CD4-positive, CD25-positive, alpha-beta regulatory T cell (primary cell): Measurements from ENCODE around the gene ZNF48. TPM values are rescaled to one million over a fixed set of nuclear protein-coding genes. Genes with fewer than 3 reads are reported as not detected.

Source experiments
- ATAC-seq, 2 donors: fragments of 150-1000 bp; cut with Tn5 transposase; one replicate each; pipeline ENCODE4 v1.10.0; 2021; ENCODE audit warnings: low read depth in 2 of 2, moderate number of reproducible peaks in 2 of 2, moderate library complexity in 1 of 2
- DNase-seq, 3 donors: peaks; one replicate each; pipeline versions ENCODE4 v3.0.0 to v3.0.0-alpha.2; 2012 to 2022; ENCODE audit warnings: mixed read lengths in 1 of 3
- H3K27ac ChIP-seq: one replicate; pipeline ENCODE4 v1.7.0; 2013; ENCODE audit warnings: mild to moderate bottlenecking, low read length; ENCODE audit not compliant: insufficient read depth, poor library complexity, severe bottlenecking
- H3K27me3 ChIP-seq: one replicate; pipeline ENCODE4 v1.7.0; 2013; ENCODE audit warnings: low read length; ENCODE audit not compliant: control insufficient read depth, insufficient read depth
- H3K36me3 ChIP-seq: one replicate; pipeline ENCODE4 v1.7.0; 2013; ENCODE audit warnings: mild to moderate bottlenecking, low read length, moderate library complexity; ENCODE audit not compliant: control insufficient read depth, insufficient read depth
- H3K4me1 ChIP-seq: 2 replicates; pipeline ENCODE4 v1.7.0; 2013; ENCODE audit warnings: mild to moderate bottlenecking, low read length; ENCODE audit not compliant: insufficient read depth, control insufficient read depth, poor library complexity, severe bottlenecking
- H3K4me3 ChIP-seq: one replicate; pipeline ENCODE4 v1.7.0; 2013; ENCODE audit warnings: low read depth, mild to moderate bottlenecking, low read length, moderate library complexity
- H3K9me3 ChIP-seq, 2 experiments: 1 replicate in 1 of 2; 2 replicates in 1 of 2; pipeline ENCODE4 v1.7.0; 2013; ENCODE audit warnings: low read length in 2 of 2, mild to moderate bottlenecking in 1 of 2, moderate library complexity in 1 of 2; ENCODE audit not compliant: control insufficient read depth in 2 of 2
- H3K27ac Mint-ChIP-seq, 3 donors: one replicate each; pipeline ENCODE4 v1.8.0; 2020 to 2022; ENCODE audit warnings: mild to moderate bottlenecking in 3 of 3, mixed read lengths in 3 of 3, moderate library complexity in 2 of 3
- H3K27me3 Mint-ChIP-seq: one replicate; pipeline ENCODE4 v1.8.0; 2022; ENCODE audit warnings: mild to moderate bottlenecking, mixed read lengths
- H3K36me3 Mint-ChIP-seq: one replicate; pipeline ENCODE4 v1.8.0; 2020; ENCODE audit warnings: mixed read lengths
- H3K4me1 Mint-ChIP-seq, 4 donors: one replicate each; pipeline ENCODE4 v1.8.0; 2020 to 2022; ENCODE audit warnings: mixed read lengths in 4 of 4, mild to moderate bottlenecking in 1 of 4
- H3K4me3 Mint-ChIP-seq, 4 donors: one replicate each; pipeline ENCODE4 v1.8.0; 2020 to 2022; ENCODE audit warnings: mild to moderate bottlenecking in 4 of 4, mixed read lengths in 4 of 4, moderate library complexity in 3 of 4
- H3K9me3 Mint-ChIP-seq, 7 donors: one replicate each; pipeline ENCODE4 v1.8.0; 2020 to 2022; ENCODE audit warnings: mixed read lengths in 7 of 7, mild to moderate bottlenecking in 3 of 7, moderate library complexity in 2 of 7
- polyA plus RNA-seq, 4 donors: library from polyadenylated mRNA; unstranded; fragments of 300-500 nt; fragmentation: Illumina TruSeq; gene quantifications; one replicate each; pipeline ENCODE4 v1.2.3, GENCODE V29; 2021
- total RNA-seq: library from RNA; stranded (reverse); gene quantifications from one replicate; pipeline ENCODE4 v1.2.3, GENCODE V29; 2022

Gene ZNF48
- total and polyA plus RNA-seq, 5 donors from 2014 or later: 4.5 to 8.0 (median 6.5) TPM

DNA sequence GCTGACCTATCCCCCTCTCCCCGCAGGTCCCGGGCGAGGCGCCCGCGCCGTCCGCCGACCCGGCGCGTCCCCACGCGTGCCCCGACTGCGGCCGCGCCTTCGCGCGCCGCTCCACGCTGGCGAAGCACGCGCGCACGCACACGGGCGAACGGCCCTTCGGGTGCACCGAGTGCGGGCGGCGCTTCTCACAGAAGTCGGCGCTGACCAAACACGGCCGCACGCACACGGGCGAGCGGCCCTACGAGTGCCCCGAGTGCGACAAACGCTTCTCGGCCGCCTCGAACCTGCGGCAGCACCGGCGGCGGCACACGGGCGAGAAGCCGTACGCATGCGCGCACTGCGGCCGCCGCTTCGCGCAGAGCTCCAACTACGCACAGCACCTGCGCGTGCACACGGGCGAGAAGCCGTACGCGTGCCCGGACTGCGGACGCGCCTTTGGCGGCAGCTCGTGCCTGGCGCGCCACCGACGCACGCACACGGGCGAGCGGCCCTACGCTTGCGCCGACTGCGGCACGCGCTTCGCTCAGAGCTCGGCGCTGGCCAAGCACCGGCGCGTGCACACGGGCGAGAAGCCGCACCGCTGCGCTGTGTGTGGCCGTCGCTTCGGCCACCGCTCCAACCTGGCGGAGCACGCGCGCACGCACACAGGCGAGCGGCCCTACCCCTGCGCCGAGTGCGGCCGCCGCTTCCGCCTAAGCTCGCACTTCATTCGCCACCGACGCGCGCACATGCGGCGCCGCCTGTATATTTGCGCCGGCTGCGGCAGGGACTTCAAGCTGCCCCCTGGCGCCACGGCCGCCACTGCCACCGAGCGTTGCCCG lies 22.5 kb downstream of the ZNF48 start:
- Mint-ChIP-seq H3K27ac (peak overlapping the region in 2 of 3 donors; percentile 5 to 84), H3K9me3 (no peaks in the 10 kb centered on the region), H3K4me1 (peaks cover 3 to 22% (median 10%) of the 10 kb centered on the region in 4 donors), H3K27me3 (no peaks in the 10 kb centered on the region), H3K36me3 (peaks cover 13% of the 10 kb centered on the region), H3K4me3 (peak overlapping the region in 3 of 4 donors; percentile 70 to 83 (median 75))
- peak; percentile 92 for ATAC-seq
- H3K4me1 ChIP-seq: peaks cover 16% of the 10 kb centered on the region
- H3K27ac ChIP-seq: peak overlapping the region; percentile 82
- peaks cover 3% of the 10 kb centered on the region for H3K36me3 ChIP-seq
- peak overlapping the region; percentile 59 for H3K4me3 ChIP-seq
- H3K27me3 ChIP-seq: no peaks in the 10 kb centered on the region
- DNase-seq: peak; percentile 79 to 97 (median 91)
- no peaks in the 10 kb centered on the region for H3K9me3 ChIP-seq

DNA sequence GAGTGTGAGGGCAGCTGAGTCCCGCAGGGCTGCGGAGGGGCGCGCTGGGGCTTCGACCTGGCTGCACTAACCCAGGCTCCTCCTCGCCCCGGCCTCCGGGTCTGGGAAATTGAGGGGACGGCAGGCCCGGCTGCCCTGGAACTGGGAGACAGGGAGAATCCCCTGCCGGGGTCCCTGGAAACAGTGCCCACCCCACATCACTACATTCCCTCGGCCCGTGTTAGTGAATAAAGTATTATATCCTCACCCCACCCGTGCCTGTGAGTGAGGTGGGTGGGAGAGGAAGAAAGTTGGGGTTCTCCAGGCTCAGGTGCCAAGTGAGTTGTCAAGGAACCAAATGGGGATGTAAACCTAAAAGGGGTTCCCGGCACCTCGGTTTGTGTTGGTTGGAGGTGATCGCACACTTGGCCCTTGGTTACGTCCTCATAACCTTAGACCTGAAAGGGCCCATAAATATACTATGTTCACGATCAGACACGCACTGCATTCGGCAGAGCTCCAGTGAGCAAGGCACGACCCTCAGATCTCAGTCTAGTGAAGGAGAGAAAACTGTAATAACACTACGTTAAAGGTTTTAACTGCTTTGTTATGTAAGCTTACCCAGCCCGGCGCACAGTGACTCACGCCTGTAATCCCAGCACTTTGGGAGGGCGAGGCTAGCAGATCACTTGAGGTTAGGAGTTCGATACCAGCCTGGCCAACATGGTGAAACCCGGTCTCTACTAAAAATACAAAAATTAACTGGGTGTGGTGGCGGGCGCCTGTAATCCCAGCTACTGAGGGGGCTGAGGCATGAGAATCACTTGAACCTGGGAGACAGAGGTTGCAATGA lies 23.3 kb downstream of the ZNF48 start:
- Mint-ChIP-seq H3K9me3 (no peaks in the 10 kb centered on the region), H3K27me3 (no peaks in the 10 kb centered on the region), H3K4me1 (peaks cover 3 to 22% (median 10%) of the 10 kb centered on the region in 4 donors), H3K36me3 (peaks cover 13% of the 10 kb centered on the region), H3K27ac (peak overlapping the region; percentile 75 to 86 (median 79)), H3K4me3 (peak overlapping the region; percentile 45 to 70 (median 66))
- ATAC-seq (no peak), DNase-seq (no peak)
- H3K4me3 ChIP-seq: no peak overlapping the region
- peaks cover 16% of the 10 kb centered on the region for H3K4me1 ChIP-seq
- peak overlapping the region; percentile 82 for H3K27ac ChIP-seq
- H3K36me3 ChIP-seq: peaks cover 7% of the 10 kb centered on the region
- H3K27me3 ChIP-seq: no peaks in the 10 kb centered on the region
- H3K9me3 ChIP-seq: no peaks in the 10 kb centered on the region

DNA sequence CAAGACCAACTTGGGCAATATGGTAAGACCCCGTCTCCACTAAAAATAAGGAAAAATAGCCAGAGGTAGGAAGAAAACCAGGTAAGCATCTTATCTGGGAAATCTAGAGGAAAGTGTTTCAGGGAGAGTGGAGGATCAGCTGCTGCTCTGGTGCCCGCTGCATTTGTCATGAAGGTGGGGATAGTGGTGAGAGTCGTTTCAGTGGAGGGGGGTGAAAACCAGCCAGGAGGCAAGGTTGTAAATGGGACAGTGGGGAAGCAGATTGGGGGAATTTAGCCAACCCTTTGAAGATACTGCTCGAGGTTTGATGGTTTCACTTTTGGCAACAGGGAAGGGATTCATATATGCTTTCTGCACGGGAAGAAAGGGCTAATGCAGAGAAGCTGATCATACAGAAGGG lies 25.8 kb downstream of the ZNF48 start:
- Histone ChIP-seq H3K36me3 (peaks cover 16% of the 10 kb centered on the region), H3K4me3 (no peak overlapping the region), H3K4me1 (peaks cover 16% of the 10 kb centered on the region), H3K27ac (no peak overlapping the region), H3K9me3 (no peaks in the 10 kb centered on the region), H3K27me3 (no peaks in the 10 kb centered on the region)
- no peaks in the 10 kb centered on the region for H3K9me3 Mint-ChIP-seq
- H3K4me1 Mint-ChIP-seq: peaks cover 3 to 28% (median 9%) of the 10 kb centered on the region in 4 donors
- no peak for DNase-seq
- no peaks in the 10 kb centered on the region for H3K27me3 Mint-ChIP-seq
- no peak for ATAC-seq
- H3K36me3 Mint-ChIP-seq: peaks cover 25% of the 10 kb centered on the region
- H3K27ac Mint-ChIP-seq: peak overlapping the region; percentile 42 to 53 (median 52)
- H3K4me3 Mint-ChIP-seq: peak overlapping the region in 1 of 4 donors; percentile 53

DNA sequence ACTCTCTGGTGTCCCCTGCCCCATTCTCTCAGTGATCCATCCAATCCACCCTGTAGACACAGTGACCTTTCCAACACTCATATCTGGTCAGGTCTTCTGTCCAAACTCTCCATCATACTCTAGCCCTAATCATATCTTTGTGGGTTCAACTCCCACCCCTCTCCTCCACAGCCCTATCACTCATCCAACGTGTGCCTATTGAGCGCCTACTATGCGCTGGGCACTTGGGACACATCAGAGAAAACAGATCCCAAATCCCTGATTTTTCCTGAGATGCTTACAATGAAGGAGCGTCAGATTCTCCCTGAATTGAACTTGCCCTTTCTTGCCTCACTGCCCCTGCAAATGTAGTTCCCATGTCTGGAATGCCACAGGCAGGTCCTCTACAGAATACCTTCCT lies 32.8 kb downstream of the ZNF48 start:
- no peaks in the 10 kb centered on the region for H3K9me3 Mint-ChIP-seq
- Histone ChIP-seq H3K36me3 (peaks cover 16% of the 10 kb centered on the region), H3K27ac (no peak overlapping the region), H3K4me3 (no peak overlapping the region), H3K9me3 (no peaks in the 10 kb centered on the region), H3K4me1 (peaks cover 20% of the 10 kb centered on the region), H3K27me3 (no peaks in the 10 kb centered on the region)
- H3K4me3 Mint-ChIP-seq: peak overlapping the region in 3 of 4 donors; percentile 61 to 71 (median 65)
- H3K4me1 Mint-ChIP-seq: peaks cover 4 to 12% (median 9%) of the 10 kb centered on the region in 4 donors
- no peak for DNase-seq
- peaks cover 25% of the 10 kb centered on the region for H3K36me3 Mint-ChIP-seq
- H3K27me3 Mint-ChIP-seq: no peaks in the 10 kb centered on the region
- peak overlapping the region; percentile 7 to 63 (median 28) for H3K27ac Mint-ChIP-seq
- ATAC-seq: no peak

GRCh38 chr16:30429418-30429677 lies 34.1 kb downstream of the ZNF48 start:
- H3K27me3 Mint-ChIP-seq: no peaks in the 10 kb centered on the region
- H3K27ac Mint-ChIP-seq: no peak overlapping the region
- Histone ChIP-seq H3K27me3 (no peaks in the 10 kb centered on the region), H3K36me3 (peaks cover 7% of the 10 kb centered on the region), H3K4me3 (peak overlapping the region; percentile 78), H3K9me3 (no peaks in the 10 kb centered on the region), H3K4me1 (peaks cover 20% of the 10 kb centered on the region), H3K27ac (peak overlapping the region; percentile 88)
- ATAC-seq (no peak), DNase-seq (no peak)
- H3K4me3 Mint-ChIP-seq: no peak overlapping the region
- H3K36me3 Mint-ChIP-seq: peaks cover 21% of the 10 kb centered on the region
- H3K9me3 Mint-ChIP-seq: no peaks in the 10 kb centered on the region
- H3K4me1 Mint-ChIP-seq: peaks cover 8 to 18% (median 13%) of the 10 kb centered on the region in 4 donors

GRCh38 chr16:30429678-30430427 lies 34.6 kb downstream of the ZNF48 start, which contains the start of gene DCTPP1:
DCTPP1 (minus strand) TSS chr16:30430030; CDS start chr16:30429980, 50 bp downstream.
- Mint-ChIP-seq H3K4me1 (peaks cover 8 to 21% (median 16%) of the 10 kb centered on the region in 4 donors), H3K4me3 (peak within 1 kb of the TSS in 1 of 4 donors; percentile 61), H3K9me3 (no peaks in the 10 kb centered on the region), H3K36me3 (peaks cover 17% of the 10 kb centered on the region), H3K27ac (peak within 1 kb of the TSS in 1 of 3 donors; percentile 52), H3K27me3 (no peaks in the 10 kb centered on the region)
- DNase-seq (peak; percentile 95 to 100 (median 98)), ATAC-seq (peak; percentile 97 to 98)
- H3K27me3 ChIP-seq: no peaks in the 10 kb centered on the region
- H3K4me3 ChIP-seq: peak within 1 kb of the TSS; percentile 78
- H3K27ac ChIP-seq: peak within 1 kb of the TSS; percentile 88
- no peaks in the 10 kb centered on the region for H3K9me3 ChIP-seq
- H3K4me1 ChIP-seq: peaks cover 20% of the 10 kb centered on the region
- peaks cover 3% of the 10 kb centered on the region for H3K36me3 ChIP-seq

DNA sequence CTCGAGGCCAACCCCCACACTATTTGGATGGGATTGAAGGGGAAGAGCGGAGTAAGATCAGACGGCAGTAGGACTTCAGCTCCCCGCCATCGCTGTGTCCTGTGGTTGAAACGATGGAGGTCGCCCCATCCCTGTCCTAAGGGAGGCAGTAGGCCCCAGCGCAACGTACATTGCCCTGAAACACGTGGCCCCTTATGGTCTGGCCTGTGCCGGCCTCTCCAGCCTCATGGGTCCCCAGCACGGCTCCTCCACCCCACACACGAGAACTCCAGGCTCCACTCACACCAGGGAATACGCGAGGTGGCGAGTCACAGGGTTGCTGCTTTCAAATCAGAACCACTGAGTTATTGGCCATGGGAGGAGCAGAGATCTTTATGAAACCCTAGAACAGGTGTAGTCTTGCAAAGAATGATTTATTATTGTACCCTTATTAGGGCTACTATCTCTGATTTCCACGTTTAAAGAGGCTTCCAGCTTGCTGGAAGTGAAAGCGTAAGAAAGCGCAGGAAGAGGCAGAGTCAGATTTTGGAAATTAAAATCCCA lies 35.3 kb downstream of the ZNF48 start:
- no peak overlapping the region for H3K4me3 Mint-ChIP-seq
- H3K27me3 Mint-ChIP-seq: no peaks in the 10 kb centered on the region
- H3K27ac Mint-ChIP-seq: no peak overlapping the region
- DNase-seq: no peak
- Histone ChIP-seq H3K4me3 (no peak overlapping the region), H3K36me3 (peaks cover 3% of the 10 kb centered on the region), H3K27me3 (no peaks in the 10 kb centered on the region), H3K4me1 (peaks cover 20% of the 10 kb centered on the region), H3K9me3 (no peaks in the 10 kb centered on the region), H3K27ac (peak overlapping the region; percentile 88)
- peak in 1 of 2 donors; percentile 2 for ATAC-seq
- peaks cover 17% of the 10 kb centered on the region for H3K36me3 Mint-ChIP-seq
- H3K9me3 Mint-ChIP-seq: no peaks in the 10 kb centered on the region
- peaks cover 8 to 24% (median 18%) of the 10 kb centered on the region in 4 donors for H3K4me1 Mint-ChIP-seq
